DND-41 (cell line): ENCODE data around the gene TENT5A.

ENCODE experiments used
- EZH2 ChIP-seq: IDR thresholded peaks from 3 replicates; pipeline ENCODE4 v1.6.1; 2012; ENCODE audit warnings: borderline replicate concordance, low read depth, mild to moderate bottlenecking, moderate library complexity, low read length, inconsistent platforms; ENCODE audit not compliant: severe bottlenecking
- TF ChIP-seq, protein P1 (sequence below): IDR thresholded peaks from 2 replicates; pipeline ENCODE4 v1.5.1; 2012; ENCODE audit warnings: borderline replicate concordance, low read length, moderate library complexity, mild to moderate bottlenecking; ENCODE audit not compliant: poor library complexity, severe bottlenecking; ENCODE audit errors: extremely low read depth

- TF ChIP-seq, protein P1, sequence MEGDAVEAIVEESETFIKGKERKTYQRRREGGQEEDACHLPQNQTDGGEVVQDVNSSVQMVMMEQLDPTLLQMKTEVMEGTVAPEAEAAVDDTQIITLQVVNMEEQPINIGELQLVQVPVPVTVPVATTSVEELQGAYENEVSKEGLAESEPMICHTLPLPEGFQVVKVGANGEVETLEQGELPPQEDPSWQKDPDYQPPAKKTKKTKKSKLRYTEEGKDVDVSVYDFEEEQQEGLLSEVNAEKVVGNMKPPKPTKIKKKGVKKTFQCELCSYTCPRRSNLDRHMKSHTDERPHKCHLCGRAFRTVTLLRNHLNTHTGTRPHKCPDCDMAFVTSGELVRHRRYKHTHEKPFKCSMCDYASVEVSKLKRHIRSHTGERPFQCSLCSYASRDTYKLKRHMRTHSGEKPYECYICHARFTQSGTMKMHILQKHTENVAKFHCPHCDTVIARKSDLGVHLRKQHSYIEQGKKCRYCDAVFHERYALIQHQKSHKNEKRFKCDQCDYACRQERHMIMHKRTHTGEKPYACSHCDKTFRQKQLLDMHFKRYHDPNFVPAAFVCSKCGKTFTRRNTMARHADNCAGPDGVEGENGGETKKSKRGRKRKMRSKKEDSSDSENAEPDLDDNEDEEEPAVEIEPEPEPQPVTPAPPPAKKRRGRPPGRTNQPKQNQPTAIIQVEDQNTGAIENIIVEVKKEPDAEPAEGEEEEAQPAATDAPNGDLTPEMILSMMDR = no peak
- TF ChIP-seq EZH2 = no peak
These were observed 40.3 kb upstream of the TENT5A start for GRCh38 chr6:81792826-81793225.
